Nucleus accumbens (tissue), 56 donors: Measurements from ENCODE around the gene ACTR3.

Source experiments
- DNase-seq, 56 donors: peaks; one replicate each; lab custom pipeline; 2025; lab: John Stamatoyannopoulos, UW

The ACTR3 gene

GRCh38 chr2:113875135-113875534 is 14.8 kb upstream of the ACTR3 start:
- DNase-seq: no peak

GRCh38 chr2:113876503-113877387 is 13.1 kb upstream of the ACTR3 start:
- DNase-seq: peak in 21 of 56 donors; percentile 3 to 67 (median 27)

GRCh38 chr2:113877711-113878598 is 11.9 kb upstream of the ACTR3 start:
- no peak for DNase-seq

GRCh38 chr2:113878743-113879142 is 11.1 kb upstream of the ACTR3 start:
- no peak for DNase-seq

DNA sequence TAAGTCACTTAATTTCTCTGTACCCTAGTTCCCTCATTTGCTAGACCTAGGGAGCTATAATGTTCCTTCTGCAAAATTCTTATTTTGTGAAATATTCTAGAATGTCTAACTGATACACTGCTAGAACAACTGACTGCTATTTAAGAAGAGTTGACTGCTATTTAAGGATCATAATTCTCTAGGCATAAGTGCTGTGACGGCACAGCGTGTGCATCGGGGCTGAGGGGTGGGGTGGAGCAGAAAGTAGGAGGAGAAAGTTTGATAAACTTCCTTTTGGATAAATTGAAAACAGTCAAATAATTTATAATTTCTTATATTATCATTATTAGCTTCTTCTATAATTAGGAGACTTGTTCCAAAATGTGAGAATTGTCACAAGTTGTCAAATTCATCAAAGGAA is 10.4 kb upstream of the ACTR3 start:
- DNase-seq: no peak

DNA sequence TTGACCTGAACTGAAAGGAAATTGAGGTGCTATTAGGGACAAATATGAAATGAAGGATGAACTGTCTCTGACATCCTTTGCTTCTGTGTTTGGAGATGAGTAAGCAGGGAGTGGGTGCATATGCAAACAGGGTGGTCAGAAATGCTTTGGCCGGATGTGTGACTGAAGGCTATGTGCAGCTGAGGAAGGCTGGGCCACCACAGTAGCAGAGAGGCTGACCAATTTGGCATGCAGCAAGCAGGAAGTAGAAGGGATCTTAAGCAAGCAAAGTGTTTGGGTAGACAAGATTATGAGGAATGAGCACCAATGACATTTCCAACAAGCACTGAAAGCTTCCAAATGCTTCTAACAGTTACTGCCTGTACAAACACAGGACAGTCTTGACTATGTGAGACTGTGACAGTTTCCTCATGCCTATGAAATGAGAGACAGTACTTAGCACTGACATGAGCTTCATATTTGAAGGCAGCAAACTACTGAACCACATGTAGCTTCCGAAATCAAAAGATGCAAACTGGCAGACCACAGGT is 3.3 kb upstream of the ACTR3 start:
- no peak for DNase-seq

GRCh38 chr2:113887009-113887792 is 2.7 kb upstream of the ACTR3 start:
- no peak for DNase-seq

- no peak for DNase-seq
These were observed 1.0 kb upstream of the ACTR3 start for GRCh38 chr2:113888641-113889470.

DNA sequence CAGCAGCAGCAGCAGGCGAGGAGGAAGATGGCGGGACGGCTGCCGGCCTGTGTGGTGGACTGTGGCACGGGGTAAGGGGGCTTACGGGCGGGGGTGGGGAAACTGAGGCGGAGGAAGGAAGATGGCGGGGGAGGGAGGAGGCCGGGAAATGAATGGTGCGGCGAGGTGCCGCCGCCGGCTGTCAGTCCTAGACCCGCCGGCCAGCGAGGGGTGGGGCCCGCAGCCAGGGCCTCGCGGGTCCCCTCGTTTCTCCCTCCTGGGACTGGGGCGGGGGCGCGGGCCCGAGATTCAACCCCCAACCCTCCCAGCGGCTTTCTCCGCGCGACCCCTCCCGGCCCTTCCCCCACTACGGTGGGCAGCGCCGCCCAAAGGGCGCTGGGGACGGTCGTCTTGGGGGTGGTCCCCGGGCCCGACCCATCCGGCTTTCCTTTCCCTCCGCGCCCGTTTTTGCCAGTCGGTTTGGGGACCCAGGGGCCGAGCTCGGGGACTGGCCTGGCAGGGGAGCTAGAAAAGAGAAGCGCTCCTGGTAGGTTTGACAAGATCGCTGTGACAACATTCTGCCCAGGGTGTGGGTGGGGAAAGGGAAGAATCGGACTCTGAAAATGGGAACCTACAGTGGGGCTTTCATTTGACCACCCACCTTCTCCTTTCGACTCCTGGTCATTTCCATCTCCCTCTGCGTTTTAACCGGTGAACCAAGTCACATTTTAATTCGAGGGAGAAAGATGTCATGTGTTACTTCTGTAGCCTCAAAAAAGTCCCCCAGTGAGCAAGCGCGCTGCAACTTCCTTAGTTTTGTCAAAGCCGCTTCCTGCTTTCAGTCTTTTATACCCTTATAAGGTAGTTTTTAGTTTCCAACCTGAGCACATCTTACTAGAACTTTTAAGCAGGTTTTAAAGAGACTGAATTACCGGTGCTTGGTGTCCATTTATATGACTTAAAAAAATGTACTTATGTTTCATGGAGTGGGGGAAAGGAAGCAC is 655 bp downstream of the ACTR3 start:
- DNase-seq: peak in 52 of 56 donors; percentile 10 to 83 (median 57)

GRCh38 chr2:113891265-113891959 is 1.5 kb downstream of the ACTR3 start:
- no peak for DNase-seq

GRCh38 chr2:113892004-113892710 is 2.3 kb downstream of the ACTR3 start:
- DNase-seq: no peak

DNA sequence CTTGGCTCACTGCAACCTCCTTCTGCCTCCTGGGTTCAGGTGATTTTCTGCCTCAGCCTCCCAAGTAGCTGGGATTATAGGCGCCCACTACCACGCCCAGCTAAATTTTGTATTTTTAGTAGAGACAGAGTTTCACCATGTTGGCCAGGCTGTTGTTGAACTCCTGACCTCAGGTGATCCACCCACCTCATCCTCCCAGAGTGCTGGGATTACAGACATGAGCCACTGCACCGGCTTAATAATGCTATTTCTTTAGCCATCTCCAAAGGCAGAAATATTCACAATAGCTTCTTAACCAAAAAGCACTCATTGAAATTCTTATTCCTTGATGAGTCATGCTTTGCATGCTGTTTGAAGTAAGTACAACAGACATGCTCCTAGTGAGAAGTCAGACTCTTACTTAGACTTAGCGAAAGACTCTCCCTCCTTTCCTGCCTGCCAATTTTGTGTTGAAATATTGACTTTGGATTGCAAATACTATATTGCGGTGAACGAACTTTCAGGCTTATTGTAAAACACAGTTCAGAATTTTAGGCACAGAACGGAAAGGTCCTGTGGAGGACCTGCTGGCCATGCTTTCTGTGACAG is 4.4 kb downstream of the ACTR3 start:
- DNase-seq: no peak

DNA sequence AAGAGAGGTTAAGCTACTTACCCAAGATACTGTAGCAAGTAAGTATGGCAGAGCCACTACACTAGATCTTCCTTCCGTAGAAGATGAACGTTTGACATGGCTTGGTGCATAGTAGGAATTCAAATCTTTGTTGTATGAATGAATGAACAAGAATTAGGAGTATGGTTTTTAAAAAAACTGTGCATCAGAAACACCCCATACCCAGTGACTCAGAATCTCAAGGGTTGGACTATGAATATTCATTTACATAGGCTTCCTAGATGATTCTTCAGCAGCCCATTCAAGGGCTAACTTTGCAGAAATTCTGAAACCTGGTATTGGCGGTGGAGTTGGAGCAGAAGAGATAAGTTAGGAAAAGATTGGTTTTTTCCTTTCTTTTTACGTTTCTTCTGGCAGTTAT is 5.4 kb downstream of the ACTR3 start:
- DNase-seq: no peak

- no peak for DNase-seq
These were observed 6.1 kb downstream of the ACTR3 start for GRCh38 chr2:113895819-113896563.

DNA sequence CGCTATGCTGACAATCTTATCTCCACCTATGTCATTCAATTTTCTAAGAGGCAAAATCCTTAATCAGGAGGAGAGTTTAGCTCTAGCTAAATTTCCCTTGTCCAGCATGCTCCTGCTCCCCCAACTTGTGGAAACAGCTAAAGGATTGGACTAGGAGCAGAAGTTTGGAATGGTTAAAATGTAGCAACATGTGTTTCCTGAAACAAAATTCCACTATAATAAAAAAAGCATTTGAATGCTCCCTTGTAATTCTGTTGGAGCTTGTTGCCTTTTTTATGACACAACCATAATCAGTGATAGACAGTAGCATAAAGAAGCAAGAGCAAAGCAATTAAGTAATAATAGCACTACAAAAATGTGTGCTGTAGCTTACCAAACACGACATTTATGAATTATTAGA is 6.9 kb downstream of the ACTR3 start:
- no peak for DNase-seq

GRCh38 chr2:113898081-113898480 is 8.2 kb downstream of the ACTR3 start:
- no peak for DNase-seq
